Central memory CD8-positive, alpha-beta T cell (primary cell): Measurements from ENCODE around the gene SGF29.
"Not testable (repeated sequence)": the region's sequence is repeated elsewhere in the genome, so short reads cannot be mapped to it uniquely, and the experiment has no call there.

Experiments
- ATAC-seq: fragments of 150-1000 bp; cut with Tn5 transposase; replicated peaks from 2 replicates; pipeline ENCODE4 v1.10.0; 2022; ENCODE audit warnings: mild to moderate bottlenecking, moderate FRiP score, moderate number of reproducible peaks; ENCODE audit not compliant: poor library complexity, severe bottlenecking; ENCODE audit errors: extremely low read depth
- DNase-seq, 2 donors: peaks; one replicate each; pipeline ENCODE4 v3.0.0; 2021; ENCODE audit warnings: low spot score in 2 of 2
- H3K27ac Mint-ChIP-seq: one replicate; pipeline ENCODE4 v1.8.0; 2022; ENCODE audit warnings: low read depth, mild to moderate bottlenecking, moderate library complexity, mixed read lengths
- H3K27me3 Mint-ChIP-seq: one replicate; pipeline ENCODE4 v1.8.0; 2022; ENCODE audit warnings: mixed read lengths
- H3K36me3 Mint-ChIP-seq: one replicate; pipeline ENCODE4 v1.8.0; 2022; ENCODE audit warnings: mild to moderate bottlenecking, moderate library complexity, mixed read lengths; ENCODE audit not compliant: insufficient read depth
- H3K4me1 Mint-ChIP-seq: one replicate; pipeline ENCODE4 v1.8.0; 2022; ENCODE audit warnings: mixed read lengths
- H3K4me3 Mint-ChIP-seq: one replicate; pipeline ENCODE4 v1.8.0; 2022; ENCODE audit warnings: mild to moderate bottlenecking, moderate library complexity, mixed read lengths
- H3K9me3 Mint-ChIP-seq: one replicate; pipeline ENCODE4 v1.8.0; 2022; ENCODE audit warnings: mixed read lengths

SGF29 gene

GRCh38 chr16:28607116-28607623 is 53.5 kb downstream of the SGF29 start:
- no peak for DNase-seq
- no peak for ATAC-seq
- Mint-ChIP-seq H3K36me3 (no peaks in the 10 kb centered on the region), H3K4me1 (peaks cover 10% of the 10 kb centered on the region), H3K27me3 (no peaks in the 10 kb centered on the region), H3K9me3 (no peaks in the 10 kb centered on the region), H3K27ac (no peak overlapping the region), H3K4me3 (no peak overlapping the region)

DNA sequence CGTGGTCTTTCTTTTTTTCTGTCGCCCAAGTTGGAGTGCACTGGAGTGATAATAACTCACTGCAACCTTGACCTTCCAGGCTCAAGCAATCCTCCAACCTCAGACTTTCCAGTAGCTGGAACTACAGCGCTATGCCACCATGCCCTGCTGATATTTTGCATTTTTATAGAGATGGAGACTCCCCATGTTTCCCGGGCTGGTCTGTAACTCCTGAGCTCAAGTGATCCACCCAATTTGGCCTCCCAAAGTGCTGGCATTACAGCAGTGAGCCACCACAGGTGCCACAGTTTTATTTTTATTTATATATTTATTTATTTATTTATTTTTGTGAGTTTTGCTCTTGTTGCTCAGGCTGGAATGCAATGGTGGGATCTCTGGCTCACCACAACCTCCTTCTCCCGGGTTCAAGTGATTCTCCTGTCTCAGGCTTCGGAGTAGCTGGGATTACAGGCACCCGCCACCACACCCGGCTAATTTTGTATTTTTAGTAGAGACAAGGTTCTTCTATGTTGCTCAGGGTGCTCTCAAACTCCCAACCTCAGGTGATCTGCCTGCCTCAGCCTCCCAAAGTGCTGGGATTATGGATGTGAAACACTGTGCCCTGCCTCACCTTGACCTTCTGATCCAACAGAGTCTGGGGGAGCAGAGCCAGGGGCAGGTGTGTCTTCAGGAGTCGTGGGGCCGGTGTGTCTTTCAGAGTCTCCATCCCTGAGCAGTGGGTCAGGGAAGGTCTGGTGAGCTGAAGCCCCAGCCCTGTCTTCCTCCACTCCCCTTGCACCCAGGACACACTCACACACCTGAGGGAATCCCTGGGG is 54.2 kb downstream of the SGF29 start:
- not testable (repeated sequence) for H3K36me3 Mint-ChIP-seq, H3K4me3 Mint-ChIP-seq, DNase-seq, H3K27me3 Mint-ChIP-seq, ATAC-seq, H3K9me3 Mint-ChIP-seq, H3K27ac Mint-ChIP-seq
- peaks cover 10% of the 10 kb centered on the region for H3K4me1 Mint-ChIP-seq

GRCh38 chr16:28608496-28608808 is 54.7 kb downstream of the SGF29 start:
- H3K36me3 Mint-ChIP-seq, DNase-seq, H3K27me3 Mint-ChIP-seq, H3K4me3 Mint-ChIP-seq, ATAC-seq, H3K27ac Mint-ChIP-seq, H3K9me3 Mint-ChIP-seq: not testable (repeated sequence)
- peaks cover 10% of the 10 kb centered on the region for H3K4me1 Mint-ChIP-seq

- ATAC-seq, DNase-seq, H3K36me3 Mint-ChIP-seq, H3K9me3 Mint-ChIP-seq, H3K27me3 Mint-ChIP-seq, H3K4me3 Mint-ChIP-seq, H3K27ac Mint-ChIP-seq: not testable (repeated sequence)
- H3K4me1 Mint-ChIP-seq: peaks cover 10% of the 10 kb centered on the region
These were observed 55.3 kb downstream of the SGF29 start for GRCh38 chr16:28608867-28609596.

- H3K4me1 Mint-ChIP-seq: peaks cover 10% of the 10 kb centered on the region
- H3K36me3 Mint-ChIP-seq: no peaks in the 10 kb centered on the region
- no peak for DNase-seq
- H3K27me3 Mint-ChIP-seq: no peaks in the 10 kb centered on the region
- H3K4me3 Mint-ChIP-seq: no peak within 1 kb of the TSS
- H3K9me3 Mint-ChIP-seq: no peaks in the 10 kb centered on the region
- no peak for ATAC-seq
- no peak within 1 kb of the TSS for H3K27ac Mint-ChIP-seq
These were observed 56.2 kb downstream of the SGF29 start, which contains the start of gene SULT1A1 for GRCh38 chr16:28609631-28610594. SULT1A1 (minus strand) TSS chr16:28610044; CDS start chr16:28608855, 1,189 bp downstream.

DNA sequence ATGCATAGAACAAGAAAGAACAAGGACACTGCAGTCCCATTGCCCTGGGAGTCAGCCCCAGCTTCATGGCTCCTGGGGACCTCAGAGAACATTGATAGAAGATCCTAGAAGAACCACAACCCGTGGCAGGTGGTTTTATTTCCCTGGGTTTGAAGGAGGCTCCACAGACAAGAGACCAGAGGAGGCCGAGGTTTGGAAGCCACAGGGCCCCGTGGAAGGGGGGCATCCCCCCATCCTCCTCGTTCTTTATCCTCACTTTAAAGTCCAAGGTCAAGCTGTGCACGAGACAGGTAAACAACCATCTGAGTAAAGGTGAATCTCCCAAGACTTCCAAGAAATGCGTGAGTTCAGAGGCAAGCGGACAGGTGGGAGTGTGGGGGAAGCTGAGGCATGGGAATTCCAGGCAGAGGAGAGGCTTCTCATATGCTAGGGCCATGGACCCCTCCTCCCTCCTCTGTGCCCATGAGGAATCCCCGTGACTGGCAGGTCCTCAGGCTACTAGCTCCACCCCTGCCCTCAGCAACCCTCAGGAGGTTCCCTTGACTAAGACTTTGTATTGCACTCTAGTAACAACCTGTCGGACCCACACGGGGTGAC is 57.0 kb downstream of the SGF29 start:
- no peak overlapping the region for H3K4me3 Mint-ChIP-seq
- H3K27ac Mint-ChIP-seq: no peak overlapping the region
- ATAC-seq: no peak
- no peaks in the 10 kb centered on the region for H3K36me3 Mint-ChIP-seq
- no peaks in the 10 kb centered on the region for H3K9me3 Mint-ChIP-seq
- DNase-seq: no peak
- H3K27me3 Mint-ChIP-seq: no peaks in the 10 kb centered on the region
- peaks cover 10% of the 10 kb centered on the region for H3K4me1 Mint-ChIP-seq

GRCh38 chr16:28612359-28613280 is 58.9 kb downstream of the SGF29 start:
- H3K4me3 Mint-ChIP-seq, H3K36me3 Mint-ChIP-seq, DNase-seq, H3K9me3 Mint-ChIP-seq, H3K27ac Mint-ChIP-seq, H3K27me3 Mint-ChIP-seq: not testable (repeated sequence)
- peaks cover 10% of the 10 kb centered on the region for H3K4me1 Mint-ChIP-seq
- peak; percentile 99 for ATAC-seq

DNA sequence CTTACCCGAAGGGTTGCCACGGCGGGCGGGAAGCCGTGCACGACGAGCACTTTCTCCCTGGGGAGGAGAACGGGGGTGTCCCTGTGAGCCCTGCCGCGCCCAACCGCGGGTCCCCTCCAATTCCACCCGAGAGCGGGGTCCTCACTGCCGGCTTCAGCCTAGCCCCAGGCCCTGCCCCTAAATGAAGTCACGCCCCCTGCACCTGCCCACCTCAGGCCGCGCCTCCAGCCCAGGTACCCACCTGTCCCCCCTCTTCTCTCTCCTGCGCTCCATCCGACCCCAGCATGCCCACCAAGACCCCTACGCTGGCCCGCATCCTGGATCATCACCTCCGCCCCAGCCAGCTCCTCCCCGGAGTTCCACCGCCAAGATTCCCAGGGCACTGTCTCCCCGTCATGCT is 60.2 kb downstream of the SGF29 start:
- H3K9me3 Mint-ChIP-seq, ATAC-seq, H3K36me3 Mint-ChIP-seq, H3K4me3 Mint-ChIP-seq, H3K27ac Mint-ChIP-seq, H3K27me3 Mint-ChIP-seq, DNase-seq: not testable (repeated sequence)
- H3K4me1 Mint-ChIP-seq: peaks cover 10% of the 10 kb centered on the region

- not testable (repeated sequence) for DNase-seq, H3K27me3 Mint-ChIP-seq, H3K4me3 Mint-ChIP-seq, H3K27ac Mint-ChIP-seq, H3K9me3 Mint-ChIP-seq, ATAC-seq
- H3K36me3 Mint-ChIP-seq: peaks cover 11% of the 10 kb centered on the region
- H3K4me1 Mint-ChIP-seq: peaks cover 10% of the 10 kb centered on the region
These were observed 60.8 kb downstream of the SGF29 start for GRCh38 chr16:28614561-28614960.

DNA sequence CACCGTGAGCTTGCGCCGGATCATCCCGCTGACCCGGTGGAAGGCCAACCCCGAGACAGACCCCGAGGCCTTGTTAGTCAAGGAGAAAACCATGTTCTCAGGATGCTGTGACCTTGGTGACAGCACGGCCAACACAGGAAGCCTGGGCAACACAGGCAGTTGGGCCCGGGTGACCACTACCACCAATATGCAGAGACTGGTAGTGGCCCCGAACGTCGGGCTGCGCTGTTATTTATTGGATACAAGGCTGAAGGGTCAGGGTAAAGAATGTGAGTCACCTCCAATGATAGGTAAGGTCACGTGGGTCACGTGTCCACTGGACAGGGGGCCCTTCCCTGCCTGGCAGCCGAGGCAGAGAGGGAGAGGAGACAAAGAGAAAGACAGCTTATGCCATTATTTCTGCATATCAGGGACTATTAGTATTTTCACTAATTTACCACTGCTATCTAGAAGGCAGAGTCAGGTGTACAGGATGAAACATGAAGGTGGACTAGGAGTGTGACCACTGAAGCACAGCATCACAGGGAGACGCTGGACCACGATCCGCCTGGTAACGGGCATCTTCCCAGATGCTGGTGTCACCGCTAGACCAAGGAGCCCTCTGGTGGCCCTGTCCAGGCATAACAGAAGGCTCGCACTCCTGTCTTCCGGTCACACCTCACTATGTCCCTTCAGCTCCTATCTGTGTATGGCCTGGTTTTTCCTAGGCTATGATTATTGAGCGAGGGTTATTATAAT is 61.9 kb downstream of the SGF29 start:
- ATAC-seq, H3K4me3 Mint-ChIP-seq, DNase-seq, H3K27ac Mint-ChIP-seq, H3K27me3 Mint-ChIP-seq, H3K4me1 Mint-ChIP-seq, H3K9me3 Mint-ChIP-seq: not testable (repeated sequence)
- peaks cover 13% of the 10 kb centered on the region for H3K36me3 Mint-ChIP-seq

DNA sequence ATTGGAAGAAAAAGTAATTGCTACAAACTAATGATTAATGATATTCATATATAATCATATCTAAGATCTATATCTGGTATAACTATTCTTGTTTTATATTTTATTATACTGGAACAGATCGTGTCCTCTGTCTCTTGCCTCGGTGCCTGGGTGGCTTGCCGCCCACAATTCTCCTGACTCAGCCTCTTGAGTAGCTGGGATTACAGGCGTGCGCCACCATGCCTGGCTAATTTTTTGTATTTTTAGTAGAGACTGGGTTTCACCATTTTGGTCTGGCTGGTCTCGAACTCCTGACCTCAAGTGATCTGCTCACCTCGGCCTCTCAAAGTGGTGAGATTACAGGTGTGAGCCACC is 62.5 kb downstream of the SGF29 start:
- H3K27me3 Mint-ChIP-seq, DNase-seq: not testable (repeated sequence)

More for the DNA sequence above, 62.5 kb downstream of the SGF29 start:
- not testable (repeated sequence) for ATAC-seq, H3K27ac Mint-ChIP-seq, H3K9me3 Mint-ChIP-seq, H3K4me1 Mint-ChIP-seq, H3K4me3 Mint-ChIP-seq
- peaks cover 15% of the 10 kb centered on the region for H3K36me3 Mint-ChIP-seq
